AG09319 (cell line): ENCODE results near the gene TMEM115.

Source experiments
- DNase-seq: peaks from one replicate; pipeline ENCODE4 v3.0.0-alpha.2; 2010; ENCODE audit warnings: low read depth; ENCODE audit errors: extremely low read depth
- TF ChIP-seq, protein P1 (sequence below): IDR thresholded peaks from 2 replicates; pipeline ENCODE4 v1.5.1; 2011; ENCODE audit warnings: low read depth, mild to moderate bottlenecking, inconsistent platforms, low read length, moderate library complexity

TMEM115 gene

DNA sequence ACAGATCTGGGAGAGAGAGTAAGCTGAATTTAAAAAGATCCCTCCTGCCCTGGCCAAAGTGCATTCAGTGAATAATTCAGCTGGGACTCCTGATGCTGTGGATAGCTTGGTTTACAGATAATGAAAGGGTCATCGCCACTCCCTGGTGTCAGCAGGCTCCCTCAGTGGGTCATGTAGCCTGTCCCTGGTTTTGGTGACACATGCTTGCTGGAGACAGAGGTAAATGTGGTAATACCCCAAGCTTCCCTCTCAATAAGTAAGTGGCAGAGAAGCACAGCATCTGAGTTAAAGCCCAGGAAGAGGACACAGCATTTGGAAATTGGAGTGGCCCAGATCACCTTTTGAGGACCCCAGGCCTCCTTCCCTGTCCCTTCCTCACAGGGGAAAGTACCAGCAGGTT, 1.8 kb downstream of the TMEM115 start:
- no peak for DNase-seq
- TF ChIP-seq, protein P1, sequence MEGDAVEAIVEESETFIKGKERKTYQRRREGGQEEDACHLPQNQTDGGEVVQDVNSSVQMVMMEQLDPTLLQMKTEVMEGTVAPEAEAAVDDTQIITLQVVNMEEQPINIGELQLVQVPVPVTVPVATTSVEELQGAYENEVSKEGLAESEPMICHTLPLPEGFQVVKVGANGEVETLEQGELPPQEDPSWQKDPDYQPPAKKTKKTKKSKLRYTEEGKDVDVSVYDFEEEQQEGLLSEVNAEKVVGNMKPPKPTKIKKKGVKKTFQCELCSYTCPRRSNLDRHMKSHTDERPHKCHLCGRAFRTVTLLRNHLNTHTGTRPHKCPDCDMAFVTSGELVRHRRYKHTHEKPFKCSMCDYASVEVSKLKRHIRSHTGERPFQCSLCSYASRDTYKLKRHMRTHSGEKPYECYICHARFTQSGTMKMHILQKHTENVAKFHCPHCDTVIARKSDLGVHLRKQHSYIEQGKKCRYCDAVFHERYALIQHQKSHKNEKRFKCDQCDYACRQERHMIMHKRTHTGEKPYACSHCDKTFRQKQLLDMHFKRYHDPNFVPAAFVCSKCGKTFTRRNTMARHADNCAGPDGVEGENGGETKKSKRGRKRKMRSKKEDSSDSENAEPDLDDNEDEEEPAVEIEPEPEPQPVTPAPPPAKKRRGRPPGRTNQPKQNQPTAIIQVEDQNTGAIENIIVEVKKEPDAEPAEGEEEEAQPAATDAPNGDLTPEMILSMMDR: no peak

DNA sequence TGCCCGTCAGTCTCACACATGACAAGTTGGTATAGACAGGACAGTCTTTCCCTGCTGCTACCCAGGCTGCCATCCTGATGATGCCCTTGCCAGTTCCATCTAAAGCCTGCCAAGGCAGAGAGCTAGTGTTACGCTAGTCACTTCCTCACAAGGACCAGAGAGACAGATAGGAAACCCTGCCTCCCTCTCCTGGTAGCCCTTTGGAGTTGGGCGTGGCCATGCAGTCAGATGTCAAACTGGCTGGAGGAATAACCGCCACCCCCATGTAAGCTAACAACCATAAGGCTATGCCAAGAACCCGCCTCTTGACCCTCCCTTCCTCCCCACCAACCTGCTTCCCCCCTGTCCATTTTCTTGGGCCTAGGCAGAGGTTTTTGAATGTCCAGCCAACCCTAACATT, 2.8 kb downstream of the TMEM115 start:
- no peak for DNase-seq
- TF ChIP-seq, protein P1: no peak

- no peak for DNase-seq
- TF ChIP-seq, protein P1: no peak
Measured at GRCh38 chr3:50355829-50356552, 3.3 kb downstream of the TMEM115 start.

- DNase-seq: no peak
- TF ChIP-seq, protein P1: no peak
Measured at GRCh38 chr3:50354850-50355249, 4.5 kb downstream of the TMEM115 start.

- DNase-seq: no peak
- TF ChIP-seq, protein P1: no peak
Measured at GRCh38 chr3:50354186-50354764, 5.0 kb downstream of the TMEM115 start.

- TF ChIP-seq, protein P1: no peak
- DNase-seq: no peak
Measured at GRCh38 chr3:50353245-50354004, 5.9 kb downstream of the TMEM115 start.

DNA sequence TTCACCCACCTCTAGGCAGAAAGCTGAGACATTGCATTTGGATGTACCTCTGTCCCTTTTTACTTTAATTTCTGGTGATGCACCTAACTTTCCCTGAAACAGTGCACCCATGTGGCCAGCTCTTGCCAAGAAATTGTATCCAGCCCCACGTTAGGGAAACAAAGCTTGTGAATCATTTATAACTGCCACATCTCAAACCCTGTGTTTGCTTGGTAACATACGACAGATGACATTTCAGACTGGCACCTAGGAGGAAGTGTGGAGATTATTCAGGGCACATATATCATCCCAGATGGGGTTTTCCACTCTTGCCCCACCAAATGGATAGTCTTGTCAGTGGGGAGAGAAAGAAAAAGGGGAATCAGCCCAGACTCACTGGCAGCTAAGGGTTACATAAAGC, 6.5 kb downstream of the TMEM115 start:
- DNase-seq: no peak
- TF ChIP-seq, protein P1: no peak; the same call in 1 of the 2 replicates
